ENCODE results near the gene PLPP6. TPM values are rescaled to one million over a fixed set of nuclear protein-coding genes. Genes with fewer than 3 reads are reported as not detected.
A peak's percentile ranks its signal among the peaks of the same experiment; 100 is the strongest.

Gene PLPP6
- polyA plus RNA-seq, 1 donor from 2014 or later = 26.3 TPM

DNA sequence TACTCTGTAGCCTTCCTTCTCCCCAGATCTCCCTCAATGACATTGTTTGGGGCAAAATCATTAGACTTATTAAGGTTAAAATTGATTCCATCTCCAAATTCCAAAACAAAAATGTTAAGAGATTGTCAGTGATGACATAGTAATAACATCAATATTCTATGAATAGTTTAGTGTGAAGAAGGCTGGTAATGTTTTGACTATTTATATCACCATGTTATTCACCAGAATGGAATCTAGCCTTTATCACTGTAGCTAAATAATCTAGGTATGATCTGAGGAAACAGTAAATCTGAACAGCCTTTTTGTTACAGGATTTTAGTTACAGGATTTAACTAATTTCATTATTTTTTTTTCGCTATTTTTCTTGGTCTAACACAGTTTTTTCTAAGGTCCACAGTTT, 929 bp upstream of the PLPP6 start:
- H3K27me3 ChIP-seq (ENCODE audit: insufficient read depth, low read depth, low read length) = no peaks in the 10 kb centered on the region
- H3K9me2 ChIP-seq (ENCODE audit: insufficient read depth, low read length) = no peaks in the 10 kb centered on the region
- H3K36me3 ChIP-seq (ENCODE audit: insufficient read depth, low read length) = no peaks in the 10 kb centered on the region
- no peaks in the 10 kb centered on the region for H3K79me2 ChIP-seq (replicated peaks; ENCODE audit: insufficient read depth, low read length)
- TF ChIP-seq POLR2AphosphoS5 (IDR thresholded peaks at IDR 0.05) (no peak), EP300 (conservative IDR thresholded peaks at IDR 0.05; ENCODE audit: poor library complexity, severe bottlenecking) (no peak), TAF1 (IDR thresholded peaks at IDR 0.05; ENCODE audit: low read depth) (no peak), EZH2 (IDR thresholded peaks at IDR 0.05; ENCODE audit: borderline replicate concordance, insufficient read depth, low read length, poor library complexity, severe bottlenecking) (no peak), SMC3 (conservative IDR thresholded peaks at IDR 0.05; ENCODE audit: poor library complexity) (no peak), RAD21 (conservative IDR thresholded peaks at IDR 0.05) (no peak), MXI1 (conservative IDR thresholded peaks at IDR 0.05; ENCODE audit: poor library complexity, severe bottlenecking) (no peak)
- TF ChIP-seq, protein P1, sequence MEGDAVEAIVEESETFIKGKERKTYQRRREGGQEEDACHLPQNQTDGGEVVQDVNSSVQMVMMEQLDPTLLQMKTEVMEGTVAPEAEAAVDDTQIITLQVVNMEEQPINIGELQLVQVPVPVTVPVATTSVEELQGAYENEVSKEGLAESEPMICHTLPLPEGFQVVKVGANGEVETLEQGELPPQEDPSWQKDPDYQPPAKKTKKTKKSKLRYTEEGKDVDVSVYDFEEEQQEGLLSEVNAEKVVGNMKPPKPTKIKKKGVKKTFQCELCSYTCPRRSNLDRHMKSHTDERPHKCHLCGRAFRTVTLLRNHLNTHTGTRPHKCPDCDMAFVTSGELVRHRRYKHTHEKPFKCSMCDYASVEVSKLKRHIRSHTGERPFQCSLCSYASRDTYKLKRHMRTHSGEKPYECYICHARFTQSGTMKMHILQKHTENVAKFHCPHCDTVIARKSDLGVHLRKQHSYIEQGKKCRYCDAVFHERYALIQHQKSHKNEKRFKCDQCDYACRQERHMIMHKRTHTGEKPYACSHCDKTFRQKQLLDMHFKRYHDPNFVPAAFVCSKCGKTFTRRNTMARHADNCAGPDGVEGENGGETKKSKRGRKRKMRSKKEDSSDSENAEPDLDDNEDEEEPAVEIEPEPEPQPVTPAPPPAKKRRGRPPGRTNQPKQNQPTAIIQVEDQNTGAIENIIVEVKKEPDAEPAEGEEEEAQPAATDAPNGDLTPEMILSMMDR (IDR thresholded peaks at IDR 0.05; ENCODE audit: poor library complexity, severe bottlenecking) = no peak
- TF ChIP-seq, protein P2, sequence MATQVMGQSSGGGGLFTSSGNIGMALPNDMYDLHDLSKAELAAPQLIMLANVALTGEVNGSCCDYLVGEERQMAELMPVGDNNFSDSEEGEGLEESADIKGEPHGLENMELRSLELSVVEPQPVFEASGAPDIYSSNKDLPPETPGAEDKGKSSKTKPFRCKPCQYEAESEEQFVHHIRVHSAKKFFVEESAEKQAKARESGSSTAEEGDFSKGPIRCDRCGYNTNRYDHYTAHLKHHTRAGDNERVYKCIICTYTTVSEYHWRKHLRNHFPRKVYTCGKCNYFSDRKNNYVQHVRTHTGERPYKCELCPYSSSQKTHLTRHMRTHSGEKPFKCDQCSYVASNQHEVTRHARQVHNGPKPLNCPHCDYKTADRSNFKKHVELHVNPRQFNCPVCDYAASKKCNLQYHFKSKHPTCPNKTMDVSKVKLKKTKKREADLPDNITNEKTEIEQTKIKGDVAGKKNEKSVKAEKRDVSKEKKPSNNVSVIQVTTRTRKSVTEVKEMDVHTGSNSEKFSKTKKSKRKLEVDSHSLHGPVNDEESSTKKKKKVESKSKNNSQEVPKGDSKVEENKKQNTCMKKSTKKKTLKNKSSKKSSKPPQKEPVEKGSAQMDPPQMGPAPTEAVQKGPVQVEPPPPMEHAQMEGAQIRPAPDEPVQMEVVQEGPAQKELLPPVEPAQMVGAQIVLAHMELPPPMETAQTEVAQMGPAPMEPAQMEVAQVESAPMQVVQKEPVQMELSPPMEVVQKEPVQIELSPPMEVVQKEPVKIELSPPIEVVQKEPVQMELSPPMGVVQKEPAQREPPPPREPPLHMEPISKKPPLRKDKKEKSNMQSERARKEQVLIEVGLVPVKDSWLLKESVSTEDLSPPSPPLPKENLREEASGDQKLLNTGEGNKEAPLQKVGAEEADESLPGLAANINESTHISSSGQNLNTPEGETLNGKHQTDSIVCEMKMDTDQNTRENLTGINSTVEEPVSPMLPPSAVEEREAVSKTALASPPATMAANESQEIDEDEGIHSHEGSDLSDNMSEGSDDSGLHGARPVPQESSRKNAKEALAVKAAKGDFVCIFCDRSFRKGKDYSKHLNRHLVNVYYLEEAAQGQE (IDR thresholded peaks at IDR 0.05; ENCODE audit: borderline replicate concordance) = no peak
- no peak overlapping the region for H3K9ac ChIP-seq (ENCODE audit: low read length)
- peak overlapping the region; percentile 66 for H3K4me2 ChIP-seq (ENCODE audit: low read length)
- H3F3A ChIP-seq (ENCODE audit: insufficient read depth, low read length, poor library complexity, severe bottlenecking) = no peaks in the 10 kb centered on the region
- H2AFZ ChIP-seq (ENCODE audit: low read depth, low read length) = no peak overlapping the region
- peak overlapping the region; percentile 98 for H3K4me3 ChIP-seq (ENCODE audit: low read length)
- no peak overlapping the region for H3K27ac ChIP-seq (ENCODE audit: low read length)
- no peaks in the 10 kb centered on the region for H4K20me1 ChIP-seq (ENCODE audit: insufficient read depth)
- H3K9me3 ChIP-seq (ENCODE audit: low read length) = no peaks in the 10 kb centered on the region

DNA sequence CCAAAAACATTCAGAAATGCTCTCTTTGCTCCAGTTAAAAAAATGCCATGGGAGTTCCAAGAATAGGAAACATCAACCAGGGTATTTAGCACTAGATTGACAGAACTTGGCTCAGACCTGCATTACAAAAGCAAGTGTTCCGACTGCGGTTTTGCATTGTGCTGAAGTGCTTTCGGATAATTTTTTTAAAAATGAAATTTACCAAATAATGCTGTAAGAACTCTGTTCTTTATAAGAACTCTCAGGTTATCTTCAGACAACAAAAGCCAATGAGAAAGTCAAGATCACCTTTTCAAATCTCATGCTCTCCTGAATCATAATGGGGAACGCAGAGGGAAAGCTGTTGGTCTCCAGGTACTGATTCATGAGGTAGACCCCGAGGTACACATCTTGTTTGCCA, 483 bp upstream of the PLPP6 start:
- Histone ChIP-seq H3F3A (ENCODE audit: insufficient read depth, low read length, poor library complexity, severe bottlenecking) (no peaks in the 10 kb centered on the region), H3K4me2 (ENCODE audit: low read length) (peak overlapping the region; percentile 66), H3K9ac (ENCODE audit: low read length) (peak overlapping the region; percentile 84), H4K20me1 (ENCODE audit: insufficient read depth) (no peaks in the 10 kb centered on the region), H3K9me3 (ENCODE audit: low read length) (no peaks in the 10 kb centered on the region), H2AFZ (ENCODE audit: low read depth, low read length) (peak overlapping the region; percentile 78), H3K27me3 (ENCODE audit: insufficient read depth, low read depth, low read length) (no peaks in the 10 kb centered on the region), H3K9me2 (ENCODE audit: insufficient read depth, low read length) (no peaks in the 10 kb centered on the region), H3K4me3 (ENCODE audit: low read length) (peak overlapping the region; percentile 98), H3K36me3 (ENCODE audit: insufficient read depth, low read length) (no peaks in the 10 kb centered on the region), H3K79me2 (replicated peaks; ENCODE audit: insufficient read depth, low read length) (no peaks in the 10 kb centered on the region), H3K27ac (ENCODE audit: low read length) (peak overlapping the region; percentile 42)
- TF ChIP-seq EP300 (conservative IDR thresholded peaks at IDR 0.05; ENCODE audit: poor library complexity, severe bottlenecking) (no peak), EZH2 (IDR thresholded peaks at IDR 0.05; ENCODE audit: borderline replicate concordance, insufficient read depth, low read length, poor library complexity, severe bottlenecking) (no peak), POLR2AphosphoS5 (IDR thresholded peaks at IDR 0.05) (no peak), SMC3 (conservative IDR thresholded peaks at IDR 0.05; ENCODE audit: poor library complexity) (no peak), MXI1 (conservative IDR thresholded peaks at IDR 0.05; ENCODE audit: poor library complexity, severe bottlenecking) (no peak)
- TF ChIP-seq, protein P2 (IDR thresholded peaks at IDR 0.05; ENCODE audit: borderline replicate concordance) = no peak
